ENCODE measurements around the gene CCDC33.

DNA sequence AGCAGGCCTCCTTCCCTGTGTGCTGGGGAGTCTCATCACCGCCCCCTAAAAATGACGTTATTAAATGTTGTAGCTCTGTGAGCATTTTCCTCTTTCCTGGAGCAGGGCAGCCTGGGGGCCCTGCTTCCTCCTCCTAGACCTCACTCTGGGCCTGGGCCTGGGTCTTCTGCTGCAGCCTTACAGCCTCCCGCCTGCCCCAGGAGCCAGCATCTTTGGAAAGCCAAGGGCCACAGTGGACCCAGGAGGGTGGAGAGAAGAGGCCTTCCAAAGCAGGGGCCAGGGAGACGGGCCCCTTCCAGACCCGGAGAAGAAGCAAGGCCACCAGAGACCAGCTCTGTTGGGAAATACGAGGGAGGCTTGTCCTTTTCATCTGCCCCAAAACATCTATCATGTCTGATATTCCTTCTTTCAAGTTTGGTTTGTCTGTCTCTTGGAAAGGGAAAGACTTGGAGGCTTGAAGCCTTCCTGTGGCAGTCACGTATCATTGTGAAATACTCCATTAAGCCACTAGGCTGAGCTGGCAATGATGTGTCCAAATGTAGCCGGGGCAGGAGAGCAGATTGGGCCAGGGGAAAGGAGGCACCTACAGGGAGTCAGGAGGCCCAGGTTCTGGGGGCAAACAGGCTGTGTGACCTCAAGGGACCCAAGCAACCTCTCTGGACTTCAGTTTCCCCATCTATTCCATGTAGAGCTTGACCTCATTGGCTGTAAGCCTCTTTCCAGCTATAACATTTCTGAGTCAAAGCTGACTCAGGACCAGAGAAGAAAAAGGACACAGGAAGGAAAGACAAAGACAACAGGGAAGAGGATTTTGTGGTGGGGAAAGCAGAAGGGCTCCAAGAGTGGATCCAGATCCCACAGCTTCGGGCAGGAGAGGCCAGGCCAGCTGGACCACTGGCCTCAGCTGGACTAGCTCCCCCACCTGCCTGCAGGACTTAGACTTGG lies 100.2 kb downstream of the CCDC33 start:
- TF ChIP-seq EZH2 (IDR thresholded peaks at IDR 0.05; ENCODE audit: insufficient read depth, low read length), result no peak
- TF ChIP-seq, protein P1, sequence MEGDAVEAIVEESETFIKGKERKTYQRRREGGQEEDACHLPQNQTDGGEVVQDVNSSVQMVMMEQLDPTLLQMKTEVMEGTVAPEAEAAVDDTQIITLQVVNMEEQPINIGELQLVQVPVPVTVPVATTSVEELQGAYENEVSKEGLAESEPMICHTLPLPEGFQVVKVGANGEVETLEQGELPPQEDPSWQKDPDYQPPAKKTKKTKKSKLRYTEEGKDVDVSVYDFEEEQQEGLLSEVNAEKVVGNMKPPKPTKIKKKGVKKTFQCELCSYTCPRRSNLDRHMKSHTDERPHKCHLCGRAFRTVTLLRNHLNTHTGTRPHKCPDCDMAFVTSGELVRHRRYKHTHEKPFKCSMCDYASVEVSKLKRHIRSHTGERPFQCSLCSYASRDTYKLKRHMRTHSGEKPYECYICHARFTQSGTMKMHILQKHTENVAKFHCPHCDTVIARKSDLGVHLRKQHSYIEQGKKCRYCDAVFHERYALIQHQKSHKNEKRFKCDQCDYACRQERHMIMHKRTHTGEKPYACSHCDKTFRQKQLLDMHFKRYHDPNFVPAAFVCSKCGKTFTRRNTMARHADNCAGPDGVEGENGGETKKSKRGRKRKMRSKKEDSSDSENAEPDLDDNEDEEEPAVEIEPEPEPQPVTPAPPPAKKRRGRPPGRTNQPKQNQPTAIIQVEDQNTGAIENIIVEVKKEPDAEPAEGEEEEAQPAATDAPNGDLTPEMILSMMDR (IDR thresholded peaks at IDR 0.05; ENCODE audit: insufficient read depth, low read depth, low read length), result no peak
